Small intestine (tissue), 7 donors: Measurements from ENCODE around the gene MSANTD4. TPM values are rescaled to one million over a fixed set of nuclear protein-coding genes. Genes with fewer than 3 reads are reported as not detected.

Experiments
- DNase-seq, 2 donors: peaks; one replicate each; pipeline versions ENCODE4 v3.0.0 to v3.0.0-alpha.2; 2013
- FAIRE-seq: peaks from 2 replicates; lab custom pipeline; 2012; peaks lifted over from hg19 to GRCh38; lab: Jason Lieb, UNC
- H3K27ac ChIP-seq, 3 donors: one replicate each; pipeline ENCODE4 v1.5.1; 2013; ENCODE audit warnings: low read length in 2 of 3, mild to moderate bottlenecking in 2 of 3, control low read depth in 1 of 3, inconsistent platforms in 1 of 3, low read depth in 1 of 3, moderate library complexity in 1 of 3
- H3K27me3 ChIP-seq, 3 donors: one replicate each; pipeline ENCODE4 v1.6.1; 2013; ENCODE audit warnings: low read length in 3 of 3, inconsistent platforms in 1 of 3; ENCODE audit not compliant: control insufficient read depth in 3 of 3, insufficient read depth in 3 of 3
- H3K36me3 ChIP-seq, 3 donors: one replicate each; pipeline ENCODE4 v1.6.1; 2013; ENCODE audit warnings: low read length in 3 of 3, inconsistent platforms in 1 of 3, low read depth in 1 of 3, mild to moderate bottlenecking in 1 of 3, moderate library complexity in 1 of 3; ENCODE audit not compliant: control insufficient read depth in 3 of 3, insufficient read depth in 2 of 3
- H3K4me1 ChIP-seq, 3 donors: one replicate each; pipeline ENCODE4 v1.6.1; 2013; ENCODE audit warnings: low read length in 2 of 3, inconsistent platforms in 1 of 3, low read depth in 1 of 3, mild to moderate bottlenecking in 1 of 3, moderate library complexity in 1 of 3; ENCODE audit not compliant: control insufficient read depth in 3 of 3, insufficient read depth in 2 of 3
- H3K4me3 ChIP-seq, 3 donors: one replicate each; pipeline ENCODE4 v1.5.1; 2013; ENCODE audit warnings: low read length in 3 of 3, control low read depth in 1 of 3, inconsistent platforms in 1 of 3, low read depth in 1 of 3, mild to moderate bottlenecking in 1 of 3, moderate library complexity in 1 of 3
- H3K9me3 ChIP-seq, 2 donors: one replicate each; pipeline ENCODE4 v1.6.1; 2013; ENCODE audit warnings: low read depth in 1 of 2, low read length in 1 of 2; ENCODE audit not compliant: control insufficient read depth in 2 of 2, insufficient read depth in 1 of 2
- WGBS, 3 donors: extraction: QIAGEN DNeasy Blood & Tissue Kit; methylation state at CpG; one replicate each; pipeline ENCODE4 v1.1.7; 2013; 5-methylcytosine and 5-hydroxymethylcytosine counted together
- polyA plus RNA-seq, 4 donors: library from polyadenylated mRNA; stranded (reverse) in 3 of 4; unstranded in 1 of 4; fragments of 200-250 nt in 3 of 4; fragments of 120-200 nt in 1 of 4; gene quantifications; one replicate each; pipeline versions ENCODE4 v1.2.1 to v1.2.3, GENCODE V29; 2013
- donor health status: healthy with polysubstance abuse.
- donor health status: control.
- donor health status: control.
- donor health status: Bipolar disorder and iron deficiency.
- donor health status: healthy.

Gene MSANTD4
- polyA plus RNA-seq, 4 donors: 2.7 to 14.1 (median 5.4) TPM

- no peak for FAIRE-seq
- Histone ChIP-seq H3K27ac (no peak overlapping the region), H3K36me3 (no peaks in the 10 kb centered on the region), H3K9me3 (no peaks in the 10 kb centered on the region), H3K4me3 (no peak overlapping the region), H3K4me1 (no peaks in the 10 kb centered on the region), H3K27me3 (no peaks in the 10 kb centered on the region)
- WGBS, 3 donors: 35 to 71% (median 54%) methylated on average over 2 of the region's 2 CpGs
- DNase-seq: peak in 1 of 2 donors; percentile 24
These were observed 29.1 kb upstream of the MSANTD4 start for GRCh38 chr11:106051103-106051502.

- H3K9me3 ChIP-seq: no peaks in the 10 kb centered on the region
- H3K4me3 ChIP-seq: no peak overlapping the region
- DNase-seq: no peak
- no peaks in the 10 kb centered on the region for H3K4me1 ChIP-seq
- WGBS, 3 donors: 80 to 83% (median 81%) methylated on average over 5 of the region's 5 CpGs
- no peak for FAIRE-seq
- no peak overlapping the region for H3K27ac ChIP-seq
- no peaks in the 10 kb centered on the region for H3K27me3 ChIP-seq
- no peaks in the 10 kb centered on the region for H3K36me3 ChIP-seq
These were observed 27.9 kb upstream of the MSANTD4 start for GRCh38 chr11:106049727-106050476.

- no peaks in the 10 kb centered on the region for H3K4me1 ChIP-seq
- no peak overlapping the region for H3K27ac ChIP-seq
- H3K9me3 ChIP-seq: no peaks in the 10 kb centered on the region
- no peak for FAIRE-seq
- H3K36me3 ChIP-seq: no peaks in the 10 kb centered on the region
- H3K27me3 ChIP-seq: no peaks in the 10 kb centered on the region
- no peak overlapping the region for H3K4me3 ChIP-seq
- DNase-seq: no peak
These were observed 25.6 kb upstream of the MSANTD4 start for GRCh38 chr11:106047631-106048030.

- Histone ChIP-seq H3K4me3 (no peak overlapping the region), H3K27me3 (no peaks in the 10 kb centered on the region), H3K27ac (no peak overlapping the region), H3K4me1 (no peaks in the 10 kb centered on the region), H3K36me3 (no peaks in the 10 kb centered on the region), H3K9me3 (no peaks in the 10 kb centered on the region)
- DNase-seq (no peak), FAIRE-seq (no peak)
These were observed 21.5 kb upstream of the MSANTD4 start for GRCh38 chr11:106043540-106043939.

- H3K36me3 ChIP-seq: no peaks in the 10 kb centered on the region
- H3K9me3 ChIP-seq: no peaks in the 10 kb centered on the region
- no peak for DNase-seq
- no peak overlapping the region for H3K4me3 ChIP-seq
- 86 to 97% (median 93%) methylated on average over 2 of the region's 2 CpGs for WGBS, 3 donors
- no peaks in the 10 kb centered on the region for H3K27me3 ChIP-seq
- no peak for FAIRE-seq
- no peaks in the 10 kb centered on the region for H3K4me1 ChIP-seq
- H3K27ac ChIP-seq: no peak overlapping the region
These were observed 10.8 kb upstream of the MSANTD4 start for GRCh38 chr11:106032861-106033260.

GRCh38 chr11:106031936-106032335, 9.9 kb upstream of the MSANTD4 start:
- FAIRE-seq (no peak), DNase-seq (no peak)
- 78 to 81% (median 79%) methylated on average over 3 of the region's 3 CpGs for WGBS, 3 donors
- Histone ChIP-seq H3K9me3 (no peaks in the 10 kb centered on the region), H3K27me3 (no peaks in the 10 kb centered on the region), H3K4me1 (no peaks in the 10 kb centered on the region), H3K4me3 (no peak overlapping the region), H3K36me3 (no peaks in the 10 kb centered on the region), H3K27ac (no peak overlapping the region)

GRCh38 chr11:106031202-106031810, 9.3 kb upstream of the MSANTD4 start:
- FAIRE-seq (no peak), DNase-seq (no peak)
- H3K27me3 ChIP-seq: no peaks in the 10 kb centered on the region
- 55 to 70% (median 58%) methylated on average over 2 of the region's 2 CpGs for WGBS, 3 donors
- no peaks in the 10 kb centered on the region for H3K4me1 ChIP-seq
- no peaks in the 10 kb centered on the region for H3K36me3 ChIP-seq
- no peaks in the 10 kb centered on the region for H3K9me3 ChIP-seq
- H3K4me3 ChIP-seq: no peak overlapping the region
- H3K27ac ChIP-seq: no peak overlapping the region

- no peak for DNase-seq
- FAIRE-seq: no peak
These were observed 8.6 kb upstream of the MSANTD4 start for GRCh38 chr11:106030609-106031008.

More at GRCh38 chr11:106030609-106031008, 8.6 kb upstream of the MSANTD4 start:
- no peaks in the 10 kb centered on the region for H3K27me3 ChIP-seq
- no peaks in the 10 kb centered on the region for H3K4me1 ChIP-seq
- no peak overlapping the region for H3K4me3 ChIP-seq
- no peaks in the 10 kb centered on the region for H3K36me3 ChIP-seq
- no peak overlapping the region for H3K27ac ChIP-seq
- no peaks in the 10 kb centered on the region for H3K9me3 ChIP-seq
- WGBS, 3 donors: 39 to 60% (median 42%) methylated on average over 4 of the region's 4 CpGs
